Neutrophil (primary cell): ENCODE results near the gene TCERG1L.

Experiments used
- H3K27ac ChIP-seq: fragments of 200-600 bp; sonication (generic); 2 replicates; pipeline ENCODE4 v1.5.1; 2016; ENCODE audit warnings: mild to moderate bottlenecking, moderate library complexity
- H3K27me3 ChIP-seq: fragments of 200-600 bp; sonication (generic); 2 replicates; pipeline ENCODE4 v1.6.0; 2016; ENCODE audit warnings: mild to moderate bottlenecking
- H3K36me3 ChIP-seq: fragments of 200-600 bp; sonication (generic); 2 replicates; pipeline ENCODE4 v1.5.1; 2017
- H3K4me1 ChIP-seq, 2 experiments: fragments of 200-600 bp in 1 of 2; sonication (generic) in 1 of 2; 1 replicate in 1 of 2; 2 replicates in 1 of 2; pipeline versions ENCODE4 v1.5.1 to v1.6.1; 2013 to 2016; ENCODE audit warnings: low read depth in 1 of 2, low read length in 1 of 2, mild to moderate bottlenecking in 1 of 2, moderate library complexity in 1 of 2; ENCODE audit not compliant: control insufficient read depth in 1 of 2, insufficient read depth in 1 of 2
- H3K4me3 ChIP-seq, 2 experiments: fragments of 200-600 bp in 1 of 2; sonication (generic) in 1 of 2; 1 replicate in 1 of 2; 2 replicates in 1 of 2; pipeline ENCODE4 v1.5.1; 2013 to 2016; ENCODE audit warnings: low read depth in 1 of 2, low read length in 1 of 2, mild to moderate bottlenecking in 1 of 2, moderate library complexity in 1 of 2
- H3K9me3 ChIP-seq: fragments of 200-600 bp; sonication (generic); 2 replicates; pipeline ENCODE4 v1.5.1; 2016
- CTCF ChIP-seq: fragments of 200-600 bp; sonication (generic); IDR thresholded peaks from 2 replicates; pipeline ENCODE4 v1.5.1; 2016; ENCODE audit warnings: antibody characterized with exemption

TCERG1L gene

DNA sequence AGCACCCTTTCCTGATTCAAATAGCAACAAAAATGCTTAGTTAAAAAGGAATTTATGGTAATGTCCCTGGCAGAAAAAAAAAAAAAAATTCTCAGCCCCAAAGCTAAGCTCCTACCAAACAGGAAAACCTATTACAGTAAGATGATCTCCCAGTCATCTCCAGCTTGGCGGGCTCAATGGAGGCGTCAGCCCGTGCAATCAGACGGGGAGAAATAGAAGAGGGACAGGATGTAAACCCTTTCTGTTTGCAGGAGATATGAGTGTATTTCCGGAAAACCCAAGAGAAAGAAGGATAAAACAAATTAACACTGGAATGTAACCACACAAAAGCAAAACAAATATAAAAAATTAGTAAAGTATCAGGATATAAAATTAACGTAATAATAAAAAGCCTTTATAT, 242.8 kb downstream of the TCERG1L start:
- H3K27ac ChIP-seq = no peak overlapping the region
- no peaks in the 10 kb centered on the region for H3K9me3 ChIP-seq
- H3K4me1 ChIP-seq = no peaks in the 10 kb centered on the region
- no peaks in the 10 kb centered on the region for H3K36me3 ChIP-seq
- no peak overlapping the region for H3K4me3 ChIP-seq
- TF ChIP-seq CTCF = no peak
- H3K27me3 ChIP-seq = no peaks in the 10 kb centered on the region

DNA sequence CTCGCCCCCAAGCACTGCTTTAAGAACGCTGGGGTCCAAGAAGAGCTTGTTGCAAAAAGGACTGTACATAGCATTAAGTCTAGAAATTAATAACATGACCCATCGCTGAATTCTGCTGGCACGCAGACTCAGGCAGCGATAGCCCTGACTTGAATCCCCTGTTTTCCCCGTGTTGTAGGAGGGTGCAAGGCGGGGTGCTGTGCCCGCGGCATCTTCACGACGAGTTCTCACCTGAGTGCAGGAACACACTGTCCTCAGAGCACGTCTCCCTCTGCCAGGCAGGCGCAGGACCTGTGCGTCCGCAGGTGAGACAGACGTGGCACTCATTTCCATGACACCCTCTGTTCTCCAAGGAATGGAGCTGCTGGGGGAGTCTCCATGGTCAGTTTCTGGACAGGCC, 243.2 kb downstream of the TCERG1L start:
- TF ChIP-seq CTCF = no peak
- Histone ChIP-seq H3K4me1 (no peaks in the 10 kb centered on the region), H3K9me3 (no peaks in the 10 kb centered on the region), H3K4me3 (no peak overlapping the region), H3K36me3 (no peaks in the 10 kb centered on the region), H3K27me3 (no peaks in the 10 kb centered on the region), H3K27ac (no peak overlapping the region)

- Histone ChIP-seq H3K27ac (no peak overlapping the region), H3K4me1 (no peaks in the 10 kb centered on the region), H3K27me3 (no peaks in the 10 kb centered on the region), H3K9me3 (no peaks in the 10 kb centered on the region), H3K36me3 (no peaks in the 10 kb centered on the region), H3K4me3 (no peak overlapping the region)
- no peak for TF ChIP-seq CTCF
Observed at GRCh38 chr10:131067690-131068089, 243.8 kb downstream of the TCERG1L start.

- no peaks in the 10 kb centered on the region for H3K4me1 ChIP-seq
- no peak overlapping the region for H3K4me3 ChIP-seq
- H3K9me3 ChIP-seq = no peaks in the 10 kb centered on the region
- H3K36me3 ChIP-seq = no peaks in the 10 kb centered on the region
- TF ChIP-seq CTCF = no peak
- H3K27ac ChIP-seq = no peak overlapping the region
- no peaks in the 10 kb centered on the region for H3K27me3 ChIP-seq
Observed at GRCh38 chr10:131065673-131066305, 245.7 kb downstream of the TCERG1L start.

- no peak overlapping the region for H3K27ac ChIP-seq
- no peaks in the 10 kb centered on the region for H3K4me1 ChIP-seq
- TF ChIP-seq CTCF = no peak
- H3K36me3 ChIP-seq = no peaks in the 10 kb centered on the region
- no peaks in the 10 kb centered on the region for H3K9me3 ChIP-seq
- H3K27me3 ChIP-seq = no peaks in the 10 kb centered on the region
- H3K4me3 ChIP-seq = no peak overlapping the region
Observed at GRCh38 chr10:131063311-131063710, 248.2 kb downstream of the TCERG1L start.
